GM19463 (cell line): ENCODE measurements around the gene COPS6.

Experiments
- ATAC-seq: cut with Tn5 transposase; IDR thresholded peaks from one replicate; pipeline ENCODE4 v1.9.1; 2021; ENCODE audit warnings: mild to moderate bottlenecking, moderate library complexity; ENCODE audit not compliant: unreplicated experiment

Gene COPS6

DNA sequence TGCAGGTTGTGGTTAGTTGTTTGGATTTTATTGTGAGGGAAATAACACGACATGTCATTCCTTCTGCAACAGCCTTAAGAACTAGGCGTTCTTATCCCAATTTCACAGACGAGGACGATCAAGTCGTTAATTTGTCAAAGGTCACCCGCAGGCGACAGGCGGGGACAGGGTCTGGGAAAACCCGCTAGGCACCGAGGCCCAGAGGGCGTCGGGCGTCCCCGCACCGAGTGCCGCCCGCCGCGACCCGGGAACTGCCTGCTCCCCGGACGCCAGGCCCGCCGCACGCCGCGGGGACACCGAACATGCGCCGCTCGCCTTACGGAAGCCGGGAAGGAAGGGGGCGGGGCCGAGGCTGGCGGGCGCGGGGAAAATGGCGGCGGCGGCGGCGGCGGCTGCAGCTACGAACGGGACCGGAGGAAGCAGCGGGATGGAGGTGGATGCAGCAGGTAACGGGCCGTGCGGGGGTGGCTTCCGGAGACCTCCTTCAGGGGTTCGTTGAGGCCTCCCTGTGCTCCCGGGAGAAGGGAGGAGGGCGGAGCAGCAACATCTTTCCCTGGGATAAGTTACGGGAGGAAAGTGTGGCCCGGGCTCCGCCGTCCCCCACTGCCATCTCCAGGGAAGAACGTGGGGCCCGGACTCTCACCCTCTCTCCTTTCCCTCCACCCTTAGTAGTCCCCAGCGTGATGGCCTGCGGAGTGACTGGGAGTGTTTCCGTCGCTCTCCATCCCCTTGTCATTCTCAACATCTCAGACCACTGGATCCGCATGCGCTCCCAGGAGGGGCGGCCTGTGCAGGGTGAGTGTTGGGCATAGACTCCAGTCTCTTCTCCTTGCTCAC is at the start of gene COPS6:
TSS of gene COPS6 (plus strand) at position 349 of the 837 bp plus-strand sequence. CDS start at position 371, 22 bp downstream.
- peak; percentile 72 for ATAC-seq

DNA sequence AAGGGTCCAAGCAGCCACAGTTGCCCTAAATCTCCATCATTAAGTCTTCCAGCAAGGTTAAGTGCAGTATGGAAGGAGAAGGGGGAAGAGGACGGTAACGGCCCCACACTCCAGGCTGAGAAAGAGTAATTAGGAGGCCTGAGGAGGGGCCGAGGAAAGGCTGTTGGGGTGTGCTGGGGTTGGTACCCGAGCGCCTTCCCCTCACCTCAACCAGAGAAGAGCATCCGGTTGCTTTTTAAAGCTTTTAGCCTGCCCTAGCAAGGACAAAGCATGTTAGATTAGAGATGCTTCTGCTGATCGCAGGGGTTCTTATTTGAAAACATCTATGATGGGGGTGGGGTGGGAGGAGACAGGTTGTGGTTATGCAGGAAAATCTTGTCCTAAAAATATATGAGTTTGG is 48.2 kb upstream of the COPS6 start:
- ATAC-seq = no peak

DNA sequence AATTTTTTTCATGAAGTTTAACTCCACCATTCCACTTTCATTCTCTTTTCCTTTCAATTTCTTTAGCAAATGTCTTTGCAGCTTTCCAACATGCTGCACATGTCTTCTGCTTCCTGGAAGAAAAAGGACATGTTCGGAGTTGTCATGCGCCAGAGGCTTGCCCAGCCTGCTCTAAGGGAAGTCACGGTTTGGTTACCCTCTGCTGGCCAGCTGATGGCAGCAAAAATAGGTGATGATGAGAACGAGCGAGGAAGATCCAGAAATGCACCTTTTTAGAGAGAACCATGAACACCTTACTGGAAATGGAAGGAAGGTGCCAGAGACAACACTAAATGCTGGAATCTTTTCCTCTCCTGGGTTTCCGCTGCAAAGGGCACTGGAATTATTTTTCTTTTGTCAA is 44.1 kb upstream of the COPS6 start:
- no peak for ATAC-seq

DNA sequence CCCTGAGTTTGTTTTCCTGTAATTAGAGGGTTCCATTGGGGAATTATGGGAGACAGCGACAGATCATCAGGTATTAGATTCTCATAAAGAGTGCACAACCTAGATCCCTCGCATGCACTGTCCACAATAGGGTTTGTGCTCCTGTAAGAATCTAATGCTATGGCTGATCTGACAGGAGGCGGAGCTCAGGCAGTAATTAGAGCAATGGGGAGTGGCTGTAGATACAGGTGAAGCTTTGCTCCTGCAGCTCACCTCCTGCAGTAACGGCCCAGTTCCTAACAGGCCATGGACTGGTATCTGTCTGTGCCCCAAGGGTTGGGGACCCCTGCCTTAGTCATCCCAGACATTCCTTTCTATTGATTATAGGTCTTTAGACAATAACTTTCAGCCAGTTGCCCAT is 40.1 kb upstream of the COPS6 start:
- ATAC-seq = no peak

DNA sequence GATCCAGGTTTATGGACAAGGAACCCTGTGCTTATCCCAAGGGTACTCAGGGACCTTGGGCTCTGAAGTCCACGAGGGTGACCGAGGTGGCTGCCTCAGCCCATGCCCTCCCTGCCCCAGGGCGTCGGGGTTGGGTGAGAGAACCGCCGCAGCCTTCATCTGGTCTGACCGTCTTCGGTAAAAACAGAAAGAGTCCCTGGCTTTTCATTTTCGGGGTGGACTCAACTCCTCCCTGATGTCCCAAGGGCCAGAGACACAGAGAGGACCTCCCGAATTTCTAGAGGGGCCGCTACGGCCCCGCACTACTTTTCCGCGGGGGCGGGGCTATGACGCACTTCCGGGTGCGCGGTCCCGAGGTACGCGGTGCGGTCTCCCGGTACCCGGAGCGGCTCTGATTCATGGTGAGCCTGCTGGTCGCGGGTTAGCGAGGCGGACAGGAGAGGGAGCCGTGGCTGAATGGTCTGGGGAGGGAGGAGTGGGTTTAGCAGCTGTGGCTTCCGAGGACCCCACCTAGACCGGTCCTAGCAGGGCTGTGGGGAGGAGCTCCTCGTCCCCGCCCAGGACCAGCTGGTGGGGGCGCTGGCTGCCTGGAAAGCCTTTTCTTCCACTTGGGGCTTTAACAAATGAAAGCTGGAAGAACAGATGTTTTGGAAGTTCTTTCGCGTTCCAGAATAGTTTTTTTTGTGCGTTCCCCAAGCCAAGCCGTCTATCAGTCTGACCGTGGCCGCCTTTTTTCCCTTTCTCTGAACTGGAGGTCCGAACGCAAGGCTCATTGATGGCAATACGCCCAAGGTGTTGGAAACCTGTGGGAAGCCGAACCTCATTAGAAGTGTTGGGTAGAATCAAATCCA is 39.1 kb upstream of the COPS6 start, which contains the start of gene ZSCAN21:
TSS of gene ZSCAN21 (plus strand) at position 334 of the 851 bp plus-strand sequence. CDS start 7,233 bp downstream, outside the sequence.
- peak; percentile 93 for ATAC-seq

DNA sequence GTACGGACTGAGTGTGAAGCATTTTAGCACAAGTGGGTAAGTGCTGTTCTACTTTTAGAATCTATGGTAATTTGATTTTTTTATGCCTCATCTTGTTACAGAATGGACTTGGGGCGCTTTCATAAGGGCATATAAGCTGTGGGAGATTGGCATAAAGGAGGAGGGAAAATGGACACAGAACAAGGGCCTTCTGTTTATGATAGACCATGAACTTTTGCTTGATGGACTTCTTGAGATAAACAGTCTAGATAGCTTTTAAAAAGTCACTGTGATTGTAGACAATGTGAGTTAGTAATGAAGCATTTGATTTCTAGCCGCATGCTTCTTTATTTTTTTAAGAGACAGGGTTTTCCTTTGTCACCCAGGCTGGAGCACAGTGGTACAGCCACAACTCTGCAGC is 37.2 kb upstream of the COPS6 start:
- no peak for ATAC-seq

DNA sequence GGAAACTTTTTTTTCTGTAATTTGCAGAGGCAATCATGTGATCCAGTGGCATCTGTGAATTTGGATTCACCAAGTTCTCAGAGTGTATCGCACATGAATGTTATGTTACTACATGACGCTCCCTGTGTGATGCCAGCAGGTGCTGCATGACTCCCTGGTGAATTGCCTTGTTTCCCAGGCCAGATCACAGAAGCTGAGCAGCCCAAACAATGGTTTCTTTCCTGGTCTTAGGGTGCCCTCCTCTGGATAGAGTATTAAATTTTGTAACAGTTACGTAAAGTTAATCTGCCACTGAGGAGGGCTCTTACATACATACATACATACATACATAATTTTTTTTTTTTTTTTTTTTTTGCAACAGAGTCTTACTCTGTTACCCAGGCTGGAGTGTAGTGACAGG is 35.6 kb upstream of the COPS6 start:
- ATAC-seq = no peak

DNA sequence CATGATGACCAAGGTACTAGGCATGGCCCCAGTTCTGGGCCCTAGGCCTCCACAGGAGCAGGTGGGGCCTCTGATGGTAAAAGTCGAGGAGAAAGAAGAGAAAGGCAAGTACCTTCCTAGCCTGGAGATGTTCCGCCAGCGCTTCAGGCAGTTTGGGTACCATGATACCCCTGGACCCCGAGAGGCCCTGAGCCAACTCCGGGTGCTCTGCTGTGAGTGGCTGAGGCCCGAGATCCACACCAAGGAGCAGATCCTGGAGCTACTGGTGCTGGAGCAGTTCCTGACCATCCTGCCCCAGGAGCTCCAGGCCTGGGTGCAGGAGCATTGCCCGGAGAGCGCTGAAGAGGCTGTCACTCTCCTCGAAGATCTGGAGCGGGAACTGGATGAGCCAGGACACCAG is 31.8 kb upstream of the COPS6 start:
- no peak for ATAC-seq

DNA sequence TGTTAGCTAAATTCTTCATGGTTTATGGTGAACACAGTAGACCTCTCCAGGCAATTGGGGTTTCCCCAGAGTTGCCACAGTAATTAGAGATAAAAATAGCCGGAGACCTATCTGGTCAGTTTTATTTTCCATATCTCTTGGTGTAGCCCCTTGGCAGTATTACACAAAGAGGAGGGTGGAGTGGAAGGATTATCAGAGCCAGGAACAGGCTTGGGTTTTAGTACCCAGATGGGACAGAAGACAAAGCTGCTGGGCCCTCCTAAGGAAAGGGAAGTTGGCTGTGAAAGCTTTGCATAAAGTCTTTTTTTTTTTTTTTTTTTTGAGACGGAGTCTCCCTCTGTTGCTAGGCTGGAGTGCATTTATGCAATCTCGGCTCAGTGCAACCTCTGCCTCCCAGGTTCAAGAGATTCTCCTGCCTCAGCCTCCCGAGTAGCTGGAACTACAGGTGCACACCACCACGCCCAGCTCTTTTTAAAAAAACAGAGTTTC is 29.5 kb upstream of the COPS6 start:
- no peak for ATAC-seq

DNA sequence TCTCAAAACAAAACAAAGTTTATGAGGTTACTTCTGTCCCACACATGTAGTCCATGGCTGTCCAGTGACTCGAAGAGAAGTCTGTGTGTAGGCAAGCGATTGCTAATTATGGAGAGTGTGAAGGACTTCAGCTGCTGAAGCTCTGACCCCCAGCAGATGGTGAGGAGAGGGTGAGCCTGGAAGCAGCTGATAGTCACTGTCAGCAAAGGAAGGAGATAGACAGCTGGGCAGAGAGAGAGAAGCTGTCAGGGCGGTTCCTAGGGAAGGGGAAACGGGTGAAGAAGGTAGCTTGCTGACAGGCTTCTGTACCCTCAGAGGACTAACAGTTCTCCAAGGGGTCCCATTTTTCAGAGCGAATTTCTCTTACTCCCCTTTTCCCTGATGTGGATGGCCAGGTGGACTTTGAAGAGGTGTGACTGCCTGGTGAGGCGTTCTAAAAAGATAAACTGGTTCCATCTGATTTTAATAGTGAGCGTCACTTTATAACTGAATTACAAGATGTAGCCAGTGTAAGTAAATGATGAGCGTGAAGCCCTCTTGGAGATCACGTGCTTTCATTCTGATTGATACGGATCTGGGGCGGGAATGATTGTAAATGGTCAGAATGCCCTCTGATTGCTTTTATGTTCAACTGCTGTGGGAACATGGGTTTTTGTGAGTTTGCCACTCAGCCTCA is 27.1 kb upstream of the COPS6 start:
- no peak for ATAC-seq

DNA sequence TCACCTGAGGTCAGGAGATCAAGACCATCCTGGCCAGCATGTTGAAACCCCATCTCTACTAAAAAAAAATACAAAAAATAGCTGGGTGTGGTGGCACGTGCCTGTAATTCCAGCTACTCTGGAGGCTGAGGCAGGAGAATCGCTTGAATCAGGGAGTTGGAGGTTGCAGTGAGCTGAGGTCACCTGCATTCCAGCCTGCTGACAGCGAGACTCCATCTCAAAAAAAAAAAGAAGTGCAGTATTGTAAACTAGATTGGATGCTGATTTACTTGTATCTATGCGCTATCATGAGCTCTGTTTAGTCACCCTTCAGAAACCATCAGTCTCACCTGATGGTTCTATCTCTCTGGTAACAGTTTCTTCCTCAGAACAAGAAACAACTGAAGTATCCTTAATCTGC is 25.4 kb upstream of the COPS6 start:
- ATAC-seq = no peak

DNA sequence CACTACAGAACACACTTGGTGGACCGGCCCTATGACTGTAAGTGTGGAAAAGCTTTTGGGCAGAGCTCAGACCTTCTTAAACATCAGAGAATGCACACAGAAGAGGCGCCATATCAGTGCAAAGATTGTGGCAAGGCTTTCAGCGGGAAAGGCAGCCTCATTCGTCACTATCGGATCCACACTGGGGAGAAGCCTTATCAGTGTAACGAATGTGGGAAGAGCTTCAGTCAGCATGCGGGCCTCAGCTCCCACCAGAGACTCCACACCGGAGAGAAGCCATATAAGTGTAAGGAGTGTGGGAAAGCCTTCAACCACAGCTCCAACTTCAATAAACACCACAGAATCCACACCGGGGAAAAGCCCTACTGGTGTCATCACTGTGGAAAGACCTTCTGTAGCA is 24.6 kb upstream of the COPS6 start:
- ATAC-seq = no peak

DNA sequence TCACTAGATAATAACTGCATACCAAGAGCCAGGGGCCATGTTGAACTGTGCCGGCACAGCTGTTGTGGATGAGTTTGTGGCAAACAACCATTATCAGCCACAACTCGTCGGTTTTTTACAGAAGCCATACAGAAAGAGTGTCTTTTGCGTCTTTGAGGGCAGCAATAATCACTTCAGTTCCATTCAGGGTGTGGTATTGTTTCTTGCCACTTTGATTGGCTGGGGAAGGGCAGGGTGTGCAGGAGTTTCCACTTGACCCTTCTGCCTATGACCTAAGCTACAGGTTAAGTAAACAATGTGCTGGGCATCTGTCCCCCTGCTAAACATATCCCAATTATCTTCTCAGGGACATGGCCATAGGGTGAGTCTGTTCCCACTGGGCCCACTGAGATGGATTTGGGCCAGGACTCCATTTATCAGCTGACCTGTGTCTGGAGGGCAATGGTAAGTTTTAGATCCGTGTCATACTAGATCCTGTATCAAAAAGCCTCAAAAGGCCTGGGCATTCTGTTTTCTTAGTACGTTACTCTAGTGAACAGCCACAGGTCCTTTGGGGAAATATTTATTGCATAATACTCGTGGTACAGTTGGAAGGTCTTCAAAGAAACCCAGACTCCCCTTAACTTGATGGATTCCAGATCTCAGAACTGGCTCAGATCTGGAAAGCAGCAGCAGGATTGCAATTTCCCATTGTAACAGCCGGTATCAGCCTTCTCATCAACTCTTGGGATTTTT is 23.1 kb upstream of the COPS6 start:
- no peak for ATAC-seq

DNA sequence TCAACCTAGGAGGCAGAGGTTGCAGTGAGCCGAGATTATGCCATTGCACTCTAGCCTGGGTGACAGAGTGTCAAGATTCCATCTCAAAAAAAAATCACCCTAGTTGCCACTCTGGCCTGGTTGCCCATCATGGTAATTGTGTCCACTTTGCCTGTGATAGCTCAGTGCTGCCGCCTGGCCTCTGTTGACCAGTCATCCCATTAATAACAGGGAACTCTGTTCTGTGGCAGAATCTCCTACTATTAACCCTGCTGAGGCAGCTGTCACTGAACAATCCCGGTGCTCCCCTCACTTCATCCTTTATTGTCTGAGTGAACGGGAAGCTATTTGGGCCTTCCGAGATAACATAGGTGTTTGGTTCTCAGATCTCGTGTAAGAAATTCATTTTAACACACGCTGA is 21.8 kb upstream of the COPS6 start:
- no peak for ATAC-seq

DNA sequence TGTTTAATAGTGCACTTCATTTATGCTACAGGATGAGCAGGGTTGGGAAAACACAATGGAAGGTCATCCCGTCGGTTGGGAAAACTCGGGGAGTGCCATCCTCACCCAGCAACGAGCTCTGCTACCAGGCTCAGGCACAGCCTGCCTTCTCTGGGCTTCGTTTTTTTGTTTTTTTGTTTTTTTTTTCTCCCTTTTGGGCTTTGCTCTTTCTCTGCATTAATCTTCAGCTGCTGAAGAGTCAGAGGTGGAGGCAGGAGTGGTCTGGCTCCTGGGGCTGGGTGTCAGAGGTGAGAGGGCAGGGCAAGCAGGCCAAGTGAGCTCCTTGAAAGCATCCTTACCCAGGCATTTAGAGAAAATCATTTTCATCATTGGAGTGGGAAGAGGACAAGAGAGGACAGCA is 18.8 kb upstream of the COPS6 start:
- ATAC-seq = no peak

DNA sequence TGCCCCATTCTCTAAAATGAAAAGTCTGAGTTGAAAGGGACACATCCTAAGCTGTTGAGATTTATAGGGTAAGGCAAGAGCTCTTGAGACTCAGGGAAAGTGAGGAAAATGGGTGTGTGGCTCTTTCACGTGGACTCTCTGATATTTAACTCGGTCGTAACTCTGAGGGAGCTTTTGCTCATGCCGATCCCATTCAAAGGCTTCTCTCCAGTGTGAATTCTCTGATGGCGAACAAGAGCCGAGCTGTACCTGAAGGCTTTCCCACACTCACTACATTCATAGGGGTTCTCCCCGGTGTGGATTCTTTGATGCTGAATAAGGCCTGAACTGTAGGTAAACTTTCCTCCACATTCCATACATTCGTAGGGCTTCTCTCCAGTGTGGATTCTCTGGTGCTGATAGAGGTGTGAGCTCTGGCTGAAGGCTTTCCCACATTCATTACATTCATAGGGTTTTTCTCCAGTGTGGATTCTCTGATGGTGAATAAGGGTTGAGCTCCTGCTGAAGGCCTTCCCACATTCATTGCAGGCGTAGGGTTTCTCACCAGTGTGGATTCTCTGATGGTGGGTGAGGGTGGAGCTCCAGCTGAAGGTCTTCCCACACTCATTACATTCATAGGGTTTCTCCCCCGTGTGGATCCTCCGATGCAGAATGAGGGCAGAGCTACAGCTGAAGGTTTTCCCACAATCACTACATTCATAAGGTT is 17.6 kb upstream of the COPS6 start:
- no peak for ATAC-seq

DNA sequence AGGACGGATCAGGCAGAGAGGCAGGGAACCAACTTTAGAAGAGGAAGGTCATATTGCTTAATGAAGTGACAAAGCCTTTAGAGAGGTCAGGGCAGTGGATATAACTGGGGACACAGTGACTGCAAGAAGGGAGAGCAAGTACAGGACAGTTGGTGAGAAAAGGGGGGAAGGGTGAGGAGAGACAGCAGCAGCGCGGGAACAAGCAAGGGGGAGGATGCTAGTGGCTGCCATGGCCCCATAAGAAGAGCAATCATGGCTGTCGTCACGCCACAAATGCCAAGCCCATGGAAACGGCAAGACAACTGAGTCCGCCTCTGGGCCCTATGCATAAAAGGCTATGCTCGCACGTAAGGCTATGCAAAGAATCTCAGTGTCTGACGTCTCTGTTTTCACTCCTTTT is 16.3 kb upstream of the COPS6 start:
- ATAC-seq = no peak

DNA sequence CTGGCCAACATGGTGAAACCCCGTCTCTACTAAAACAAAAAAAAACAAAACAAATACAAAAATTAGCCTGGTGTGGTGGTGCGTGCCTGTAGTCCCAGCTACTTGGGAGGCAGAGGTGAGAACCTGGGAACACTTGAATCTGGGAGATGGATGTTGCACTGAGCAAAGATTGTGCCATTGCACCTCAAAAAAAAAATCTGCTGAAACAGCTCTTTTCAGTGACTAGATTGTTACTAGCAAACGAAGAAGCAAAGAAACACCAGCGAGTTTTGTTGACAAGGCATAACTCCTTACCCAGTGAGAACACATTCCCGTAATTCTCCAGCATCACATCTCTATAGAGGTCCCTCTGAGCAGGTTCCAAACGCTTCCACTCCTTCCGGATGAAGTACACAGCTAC is 13.9 kb upstream of the COPS6 start:
- ATAC-seq = no peak

DNA sequence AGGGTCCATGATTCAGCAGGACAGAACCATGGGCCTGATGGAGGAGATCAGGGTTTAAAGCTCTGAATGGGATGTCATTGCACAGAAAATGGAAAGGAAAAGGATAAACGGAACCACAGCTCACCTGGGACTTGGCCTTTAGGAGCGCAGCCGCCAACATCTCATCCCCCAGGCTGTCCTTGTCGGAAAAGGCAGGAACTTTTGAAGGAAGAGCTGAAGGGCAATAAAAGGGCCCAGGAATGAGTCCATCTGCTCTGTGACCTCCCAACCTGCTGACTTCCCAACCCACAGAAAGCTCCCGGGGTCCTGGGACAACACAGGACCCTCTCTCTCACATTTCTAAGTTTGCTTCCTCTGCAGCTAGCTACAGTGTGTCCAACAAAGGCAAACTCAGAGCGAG is 13.4 kb upstream of the COPS6 start:
- no peak for ATAC-seq

DNA sequence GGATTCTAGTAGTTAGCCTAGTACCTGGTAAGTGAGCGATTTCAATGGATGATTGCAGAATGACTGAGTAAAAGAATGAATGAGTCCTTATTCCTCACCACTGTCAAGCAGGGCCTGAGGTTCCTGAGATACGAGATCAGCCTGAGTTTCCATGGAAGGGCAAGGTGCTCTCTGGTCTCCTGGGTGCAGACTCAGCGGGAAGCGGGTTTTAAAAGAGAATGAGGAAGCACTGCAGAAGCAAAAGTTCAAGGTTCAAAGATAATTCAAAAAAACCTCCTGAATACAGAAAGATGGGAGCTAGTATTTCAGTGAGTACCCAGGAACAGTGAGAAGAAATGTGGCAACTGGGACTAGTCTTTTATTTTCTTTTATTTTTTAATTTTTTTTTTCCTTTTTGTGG is 11.6 kb upstream of the COPS6 start:
- ATAC-seq = no peak
